ENCODE measurements around the gene TMEM214. TPM values are rescaled to one million over a fixed set of nuclear protein-coding genes. Genes with fewer than 3 reads are reported as not detected.

The TMEM214 gene
- total RNA-seq, 1 donor from 2014 or later, result 55.3 TPM

DNA sequence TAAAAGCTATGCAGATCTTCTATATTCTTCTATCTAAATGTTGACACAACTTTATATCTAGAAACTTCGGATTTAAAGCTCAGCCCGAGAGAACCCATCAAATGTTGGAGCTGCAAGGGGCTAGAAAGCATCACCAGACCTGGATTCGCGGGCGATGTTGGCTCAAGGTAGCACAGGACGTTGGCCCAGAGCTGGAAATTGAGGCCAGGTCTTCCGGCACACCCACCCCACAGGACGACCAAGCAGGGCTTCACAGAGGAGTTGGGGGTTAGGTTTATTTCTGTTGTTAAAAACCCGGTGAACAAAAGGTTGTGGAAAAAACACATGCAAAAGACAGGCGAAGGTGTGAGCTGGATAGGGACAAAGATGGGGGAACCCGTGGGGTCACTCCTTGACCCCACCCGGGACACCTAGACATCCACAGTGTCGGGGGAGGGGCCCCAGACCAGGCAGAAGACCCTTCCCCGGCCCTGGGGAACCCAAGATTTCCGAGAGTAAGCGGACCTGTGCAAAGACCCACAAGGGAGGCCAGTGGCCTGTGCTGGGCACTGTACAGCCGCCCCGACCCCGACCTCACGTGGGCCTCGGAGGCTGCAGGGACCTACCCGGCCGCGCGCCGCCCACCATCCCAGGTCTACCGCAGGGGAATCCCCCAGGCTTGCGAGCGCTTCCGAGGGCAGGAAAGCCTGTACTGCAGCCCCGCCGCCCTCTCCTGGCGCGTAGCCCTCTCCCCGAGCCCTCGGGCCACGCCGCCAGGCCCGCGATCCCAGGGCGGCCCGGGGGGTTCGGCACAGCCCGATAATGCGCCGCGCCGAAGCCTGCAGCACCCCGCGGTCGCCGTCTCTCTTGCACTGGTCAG, 16.9 kb downstream of the TMEM214 start:
- peak overlapping the region; percentile 99 for H3K27ac Mint-ChIP-seq (ENCODE audit: unreplicated experiment)
- DNase-seq (ENCODE audit: low spot score), result peak; percentile 53
- no peak for TF ChIP-seq CTCF (IDR thresholded peaks at IDR 0.05; ENCODE audit: unreplicated experiment)

GRCh38 chr2:27050281-27050995, 17.7 kb downstream of the TMEM214 start:
- Mint-ChIP-seq H3K36me3 (ENCODE audit: low read depth, unreplicated experiment) (peaks cover 31% of the 10 kb centered on the region), H3K27me3 (ENCODE audit: unreplicated experiment) (peaks cover 33% of the 10 kb centered on the region), H3K9me3 (ENCODE audit: unreplicated experiment) (no peaks in the 10 kb centered on the region), H3K4me3 (ENCODE audit: unreplicated experiment) (peak overlapping the region; percentile 97), H3K4me1 (ENCODE audit: unreplicated experiment) (peaks cover 36% of the 10 kb centered on the region), H3K27ac (ENCODE audit: unreplicated experiment) (peak overlapping the region; percentile 99)
- peak; percentile 88 for DNase-seq (ENCODE audit: low spot score)
- no peak for TF ChIP-seq CTCF (IDR thresholded peaks at IDR 0.05; ENCODE audit: unreplicated experiment)

More for the DNA sequence above, 16.9 kb downstream of the TMEM214 start:
- Mint-ChIP-seq H3K9me3 (ENCODE audit: unreplicated experiment) (no peaks in the 10 kb centered on the region), H3K27me3 (ENCODE audit: unreplicated experiment) (peaks cover 30% of the 10 kb centered on the region), H3K36me3 (ENCODE audit: low read depth, unreplicated experiment) (peaks cover 23% of the 10 kb centered on the region), H3K4me3 (ENCODE audit: unreplicated experiment) (peak overlapping the region; percentile 97), H3K4me1 (ENCODE audit: unreplicated experiment) (peaks cover 36% of the 10 kb centered on the region)

DNA sequence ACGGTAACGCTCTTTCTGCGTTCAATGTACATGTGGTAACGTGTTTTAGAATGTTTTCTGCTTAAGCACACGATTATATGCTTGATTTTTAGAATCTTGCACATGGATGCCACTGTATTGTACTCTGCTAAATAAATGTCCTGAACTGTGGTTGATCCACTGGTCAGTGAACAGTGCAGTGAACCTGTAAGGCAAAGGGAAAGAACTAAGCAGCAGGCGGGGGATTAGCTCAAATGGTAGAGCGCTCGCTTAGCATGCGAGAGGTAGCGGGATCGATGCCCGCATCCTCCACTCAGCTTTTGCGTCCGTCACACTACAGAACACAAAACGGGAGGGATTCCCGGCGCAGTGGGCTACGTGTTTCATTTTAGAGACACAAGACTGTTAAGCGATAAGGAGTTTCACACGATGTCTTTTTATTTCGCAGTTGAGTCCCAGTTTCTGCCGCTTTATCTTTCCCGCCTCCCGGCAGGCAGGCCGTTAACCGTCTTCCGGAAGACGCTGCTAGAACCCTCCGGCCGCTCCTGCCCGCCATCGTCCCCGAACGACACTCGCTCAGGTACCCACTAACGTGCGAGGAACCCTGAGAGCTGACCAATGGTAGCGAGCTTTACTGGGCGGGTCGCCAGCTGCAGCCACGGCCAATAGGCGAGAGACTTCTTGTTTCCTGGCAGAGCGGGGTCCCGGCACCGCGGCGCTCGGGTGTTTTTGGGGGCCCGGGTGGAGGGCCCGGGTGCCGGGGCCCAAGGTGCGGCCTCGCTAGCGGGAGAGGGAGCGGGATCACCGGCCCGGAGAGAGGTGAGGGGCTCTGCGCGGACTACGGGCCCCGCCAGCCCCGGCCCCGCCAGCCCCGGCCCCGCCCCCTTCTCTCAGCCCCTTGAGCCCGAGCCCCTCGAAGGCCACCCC, 18.5 kb downstream of the TMEM214 start, which contains the start of gene AGBL5:
AGBL5 (plus strand) TSS at position 673 of the 906 bp plus-strand sequence. CDS start 1,291 bp downstream, outside the sequence.
- peak; percentile 94 for DNase-seq (ENCODE audit: low spot score)
- H3K4me3 Mint-ChIP-seq (ENCODE audit: unreplicated experiment), result peak within 1 kb of the TSS; percentile 97
- H3K9me3 Mint-ChIP-seq (ENCODE audit: unreplicated experiment), result no peaks in the 10 kb centered on the region
- H3K36me3 Mint-ChIP-seq (ENCODE audit: low read depth, unreplicated experiment), result peaks cover 37% of the 10 kb centered on the region
- no peak for TF ChIP-seq CTCF (IDR thresholded peaks at IDR 0.05; ENCODE audit: unreplicated experiment)
- H3K27ac Mint-ChIP-seq (ENCODE audit: unreplicated experiment), result peak within 1 kb of the TSS; percentile 99
- H3K27me3 Mint-ChIP-seq (ENCODE audit: unreplicated experiment), result peaks cover 33% of the 10 kb centered on the region
- H3K4me1 Mint-ChIP-seq (ENCODE audit: unreplicated experiment), result peaks cover 36% of the 10 kb centered on the region

- Mint-ChIP-seq H3K27me3 (ENCODE audit: unreplicated experiment) (peaks cover 33% of the 10 kb centered on the region), H3K9me3 (ENCODE audit: unreplicated experiment) (no peaks in the 10 kb centered on the region), H3K4me3 (ENCODE audit: unreplicated experiment) (peak overlapping the region; percentile 92), H3K36me3 (ENCODE audit: low read depth, unreplicated experiment) (peaks cover 40% of the 10 kb centered on the region), H3K4me1 (ENCODE audit: unreplicated experiment) (peaks cover 36% of the 10 kb centered on the region), H3K27ac (ENCODE audit: unreplicated experiment) (peak overlapping the region; percentile 81)
- DNase-seq (ENCODE audit: low spot score), result no peak
- no peak for TF ChIP-seq CTCF (IDR thresholded peaks at IDR 0.05; ENCODE audit: unreplicated experiment)
Observed at GRCh38 chr2:27051902-27052645, 19.3 kb downstream of the TMEM214 start.
